ENCODE data around the gene CALML6. TPM values are rescaled to one million over a fixed set of nuclear protein-coding genes. Genes with fewer than 3 reads are reported as not detected.

The CALML6 gene
- total and polyA plus RNA-seq, 2 of the 8 experiments (the other 6 are each of a cell fraction or from before 2014, with no cell fraction given): 0.54 to 1.3 TPM

Other genes starting within 250 kb of the CALML6 start
- 46.3 and 46.7 TPM in 2 replicates for gene SLC35E2B, start 222.5 kb upstream of the CALML6 start, total RNA-seq (2021; fragmentation: NEBNext Ultra II Directional; extraction: Animal tissue kit (Norgen Biotek cat#: 25700))
- gene SLC35E2B, start 222.5 kb upstream of the CALML6 start, polyA plus RNA-seq (2011; rRNA removed): 25.9 and 40.7 TPM in 2 replicates
- gene CDK11A, start 190.9 kb upstream of the CALML6 start, total RNA-seq (2021; fragmentation: NEBNext Ultra II Directional; extraction: Animal tissue kit (Norgen Biotek cat#: 25700)): 45.6 and 45.7 TPM in 2 replicates
- gene CDK11A, start 190.9 kb upstream of the CALML6 start, polyA plus RNA-seq (2011; rRNA removed): 15.0 and 38.8 TPM in 2 replicates
- gene NADK, start 136.8 kb upstream of the CALML6 start, total RNA-seq (2021; fragmentation: NEBNext Ultra II Directional; extraction: Animal tissue kit (Norgen Biotek cat#: 25700)): 80.1 and 89.7 TPM in 2 replicates
- gene NADK, start 136.8 kb upstream of the CALML6 start, polyA plus RNA-seq (2011; rRNA removed): 78.0 and 105 TPM in 2 replicates
- gene GNB1, start 24.2 kb upstream of the CALML6 start, total RNA-seq (2021; fragmentation: NEBNext Ultra II Directional; extraction: Animal tissue kit (Norgen Biotek cat#: 25700)): 382 and 394 TPM in 2 replicates
- gene GNB1, start 24.2 kb upstream of the CALML6 start, polyA plus RNA-seq (2011; rRNA removed): 343 and 372 TPM in 2 replicates
- gene TMEM52, start 4.0 kb downstream of the CALML6 start, total RNA-seq (2021; fragmentation: NEBNext Ultra II Directional; extraction: Animal tissue kit (Norgen Biotek cat#: 25700)): 14.6 and 15.0 TPM in 2 replicates
- 30.2 and 46.3 TPM in 2 replicates for gene TMEM52, start 4.0 kb downstream of the CALML6 start, polyA plus RNA-seq (2011; rRNA removed)
- gene CFAP74, start 88.5 kb downstream of the CALML6 start, total RNA-seq (2021; fragmentation: NEBNext Ultra II Directional; extraction: Animal tissue kit (Norgen Biotek cat#: 25700)): 0.20 and 0.33 TPM in 2 replicates
- 0.09 and 0.22 TPM in 2 replicates for gene CFAP74, start 88.5 kb downstream of the CALML6 start, polyA plus RNA-seq (2011; rRNA removed)
- 1.8 and 1.9 TPM in 2 replicates for gene GABRD, start 104.1 kb downstream of the CALML6 start, total RNA-seq (2021; fragmentation: NEBNext Ultra II Directional; extraction: Animal tissue kit (Norgen Biotek cat#: 25700))
- 3.0 and 3.3 TPM in 2 replicates for gene GABRD, start 104.1 kb downstream of the CALML6 start, polyA plus RNA-seq (2011; rRNA removed)
- gene PRKCZ, start 135.2 kb downstream of the CALML6 start, total RNA-seq (2021; fragmentation: NEBNext Ultra II Directional; extraction: Animal tissue kit (Norgen Biotek cat#: 25700)): 45.1 and 49.4 TPM in 2 replicates
- 37.4 and 55.9 TPM in 2 replicates for gene PRKCZ, start 135.2 kb downstream of the CALML6 start, polyA plus RNA-seq (2011; rRNA removed)